HepG2 (cell line): Measurements from ENCODE around the gene KIF17. TPM values are rescaled to one million over a fixed set of nuclear protein-coding genes. Genes with fewer than 3 reads are reported as not detected.

Experiments
- GATAD1 ChIP-seq: IDR thresholded peaks from 2 replicates; pipeline ENCODE4 v1.6.1; 2016; ENCODE audit warnings: missing genetic modification reagents, missing compliant biosample characterization
- KDM5B ChIP-seq: sonication (generic); formaldehyde crosslinking; IDR thresholded peaks from 2 replicates; pipeline ENCODE4 v1.4.0; 2020; ENCODE audit warnings: missing genetic modification reagents, mild to moderate bottlenecking, borderline replicate concordance
- MED8 ChIP-seq: sonication (generic); formaldehyde crosslinking; IDR thresholded peaks from 2 replicates; pipeline ENCODE4 v1.8.1; 2023; ENCODE audit warnings: mild to moderate bottlenecking, missing genetic modification reagents; ENCODE audit not compliant: insufficient replicate concordance
- PITX1 ChIP-seq: sonication (generic); formaldehyde crosslinking; IDR thresholded peaks from 2 replicates; pipeline ENCODE4 v1.5.1; 2020; ENCODE audit warnings: mild to moderate bottlenecking, missing genetic modification reagents
- SALL1 ChIP-seq: sonication (generic); formaldehyde crosslinking; IDR thresholded peaks from 2 replicates; pipeline ENCODE4 v1.8.0; 2022; ENCODE audit warnings: mild to moderate bottlenecking, missing genetic modification reagents
- TEAD2 ChIP-seq: sonication (generic); formaldehyde crosslinking; IDR thresholded peaks from 2 replicates; pipeline ENCODE4 v1.9.0; 2021; ENCODE audit warnings: missing genetic modification reagents
- ZNF10 ChIP-seq: sonication (generic); formaldehyde crosslinking; IDR thresholded peaks from 2 replicates; pipeline ENCODE4 v1.4.0; 2020; ENCODE audit warnings: mild to moderate bottlenecking, low read depth, missing genetic modification reagents, borderline replicate concordance
- polyA plus RNA-seq, 8 experiments: library from polyadenylated mRNA; depleted of rRNA in 3 of 8; stranded (reverse) in 7 of 8; unstranded in 1 of 8; fragments of >200 nt; fragmentation: Illumina TruSeq in 4 of 8; extraction: Trizol in 4 of 8; gene quantifications; 2 replicates each; pipeline versions ENCODE4 v1.2.1 to v1.2.3, GENCODE V29; 2011 to 2016; ENCODE audit warnings: low read depth in 4 of 8, missing spikeins in 1 of 8, mixed read lengths in 1 of 8; ENCODE audit not compliant: insufficient read depth in 1 of 8
- total RNA-seq, 5 experiments: library from RNA; depleted of rRNA; stranded (reverse); fragments of >200 nt; fragmentation: Illumina TruSeq; extraction: Trizol; gene quantifications; 2 replicates each; pipeline ENCODE4 v1.2.3, GENCODE V29; 2016; ENCODE audit warnings: low read depth in 1 of 5
- TF ChIP-seq, protein P1 (sequence below): sonication (generic); formaldehyde crosslinking; IDR thresholded peaks from one replicate; pipeline ENCODE4 v1.5.1; 2020; ENCODE audit warnings: mild to moderate bottlenecking, missing genetic modification reagents; ENCODE audit errors: not compliant biosample characterization
- TF ChIP-seq, protein P2 (sequence below): sonication (generic); formaldehyde crosslinking; IDR thresholded peaks from 2 replicates; pipeline ENCODE4 v1.4.0; 2020; ENCODE audit warnings: missing genetic modification reagents, borderline replicate concordance
- TF ChIP-seq, protein P3 (sequence below): sonication (generic); formaldehyde crosslinking; IDR thresholded peaks from 2 replicates; pipeline ENCODE4 v1.4.0; 2020; ENCODE audit warnings: missing genetic modification reagents

Gene KIF17
- total and polyA plus RNA-seq, 2 of the 13 experiments (the other 11 are each of a cell fraction or from before 2014, with no cell fraction given), result 0.24 to 0.44 TPM

DNA sequence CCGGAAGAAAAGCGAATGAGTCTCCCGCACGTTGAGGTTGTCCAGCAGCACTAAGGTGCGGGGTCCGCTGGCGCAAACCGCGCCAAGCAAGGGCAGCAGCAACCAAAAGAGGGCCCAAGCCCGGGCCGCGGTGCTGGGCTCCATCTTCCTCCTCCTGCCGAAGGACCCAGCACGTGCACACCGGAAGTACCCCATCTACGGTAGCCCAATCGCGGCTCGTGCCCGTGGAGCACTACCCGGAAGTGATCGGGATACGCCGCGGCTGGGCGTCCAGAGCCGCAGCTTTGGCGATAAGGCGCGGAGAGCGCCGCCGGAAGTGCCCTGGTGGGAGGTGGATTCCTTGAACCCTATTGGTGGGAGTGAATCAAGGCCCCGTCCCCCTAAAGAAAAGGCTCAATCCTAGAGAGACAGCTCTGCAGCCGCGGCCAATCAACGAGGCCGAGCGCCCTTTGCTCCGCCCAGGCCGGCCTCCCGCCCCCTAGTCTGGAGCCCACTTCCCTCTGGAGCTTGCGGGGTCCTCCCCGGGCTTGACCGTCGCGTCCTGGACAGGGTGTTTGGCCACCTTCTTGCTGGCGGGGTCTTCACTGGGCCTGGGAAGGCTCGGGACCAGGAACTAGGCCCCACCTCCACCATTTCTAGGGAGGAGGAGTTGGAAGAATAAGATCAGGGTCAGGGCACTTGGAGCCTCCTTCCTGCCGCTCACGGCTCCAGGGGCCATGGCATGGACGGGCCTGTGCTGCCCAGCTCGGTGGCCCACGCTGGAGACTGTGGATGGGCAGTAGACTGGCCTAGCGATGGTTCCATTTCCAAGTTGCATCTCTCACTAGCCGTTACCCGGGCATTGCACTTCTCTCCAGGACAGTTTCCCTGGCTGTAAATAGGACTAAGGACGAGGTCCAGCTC is 56.3 kb downstream of the KIF17 start, which contains the start of gene DDOST (continued):
- TF ChIP-seq, protein P1, sequence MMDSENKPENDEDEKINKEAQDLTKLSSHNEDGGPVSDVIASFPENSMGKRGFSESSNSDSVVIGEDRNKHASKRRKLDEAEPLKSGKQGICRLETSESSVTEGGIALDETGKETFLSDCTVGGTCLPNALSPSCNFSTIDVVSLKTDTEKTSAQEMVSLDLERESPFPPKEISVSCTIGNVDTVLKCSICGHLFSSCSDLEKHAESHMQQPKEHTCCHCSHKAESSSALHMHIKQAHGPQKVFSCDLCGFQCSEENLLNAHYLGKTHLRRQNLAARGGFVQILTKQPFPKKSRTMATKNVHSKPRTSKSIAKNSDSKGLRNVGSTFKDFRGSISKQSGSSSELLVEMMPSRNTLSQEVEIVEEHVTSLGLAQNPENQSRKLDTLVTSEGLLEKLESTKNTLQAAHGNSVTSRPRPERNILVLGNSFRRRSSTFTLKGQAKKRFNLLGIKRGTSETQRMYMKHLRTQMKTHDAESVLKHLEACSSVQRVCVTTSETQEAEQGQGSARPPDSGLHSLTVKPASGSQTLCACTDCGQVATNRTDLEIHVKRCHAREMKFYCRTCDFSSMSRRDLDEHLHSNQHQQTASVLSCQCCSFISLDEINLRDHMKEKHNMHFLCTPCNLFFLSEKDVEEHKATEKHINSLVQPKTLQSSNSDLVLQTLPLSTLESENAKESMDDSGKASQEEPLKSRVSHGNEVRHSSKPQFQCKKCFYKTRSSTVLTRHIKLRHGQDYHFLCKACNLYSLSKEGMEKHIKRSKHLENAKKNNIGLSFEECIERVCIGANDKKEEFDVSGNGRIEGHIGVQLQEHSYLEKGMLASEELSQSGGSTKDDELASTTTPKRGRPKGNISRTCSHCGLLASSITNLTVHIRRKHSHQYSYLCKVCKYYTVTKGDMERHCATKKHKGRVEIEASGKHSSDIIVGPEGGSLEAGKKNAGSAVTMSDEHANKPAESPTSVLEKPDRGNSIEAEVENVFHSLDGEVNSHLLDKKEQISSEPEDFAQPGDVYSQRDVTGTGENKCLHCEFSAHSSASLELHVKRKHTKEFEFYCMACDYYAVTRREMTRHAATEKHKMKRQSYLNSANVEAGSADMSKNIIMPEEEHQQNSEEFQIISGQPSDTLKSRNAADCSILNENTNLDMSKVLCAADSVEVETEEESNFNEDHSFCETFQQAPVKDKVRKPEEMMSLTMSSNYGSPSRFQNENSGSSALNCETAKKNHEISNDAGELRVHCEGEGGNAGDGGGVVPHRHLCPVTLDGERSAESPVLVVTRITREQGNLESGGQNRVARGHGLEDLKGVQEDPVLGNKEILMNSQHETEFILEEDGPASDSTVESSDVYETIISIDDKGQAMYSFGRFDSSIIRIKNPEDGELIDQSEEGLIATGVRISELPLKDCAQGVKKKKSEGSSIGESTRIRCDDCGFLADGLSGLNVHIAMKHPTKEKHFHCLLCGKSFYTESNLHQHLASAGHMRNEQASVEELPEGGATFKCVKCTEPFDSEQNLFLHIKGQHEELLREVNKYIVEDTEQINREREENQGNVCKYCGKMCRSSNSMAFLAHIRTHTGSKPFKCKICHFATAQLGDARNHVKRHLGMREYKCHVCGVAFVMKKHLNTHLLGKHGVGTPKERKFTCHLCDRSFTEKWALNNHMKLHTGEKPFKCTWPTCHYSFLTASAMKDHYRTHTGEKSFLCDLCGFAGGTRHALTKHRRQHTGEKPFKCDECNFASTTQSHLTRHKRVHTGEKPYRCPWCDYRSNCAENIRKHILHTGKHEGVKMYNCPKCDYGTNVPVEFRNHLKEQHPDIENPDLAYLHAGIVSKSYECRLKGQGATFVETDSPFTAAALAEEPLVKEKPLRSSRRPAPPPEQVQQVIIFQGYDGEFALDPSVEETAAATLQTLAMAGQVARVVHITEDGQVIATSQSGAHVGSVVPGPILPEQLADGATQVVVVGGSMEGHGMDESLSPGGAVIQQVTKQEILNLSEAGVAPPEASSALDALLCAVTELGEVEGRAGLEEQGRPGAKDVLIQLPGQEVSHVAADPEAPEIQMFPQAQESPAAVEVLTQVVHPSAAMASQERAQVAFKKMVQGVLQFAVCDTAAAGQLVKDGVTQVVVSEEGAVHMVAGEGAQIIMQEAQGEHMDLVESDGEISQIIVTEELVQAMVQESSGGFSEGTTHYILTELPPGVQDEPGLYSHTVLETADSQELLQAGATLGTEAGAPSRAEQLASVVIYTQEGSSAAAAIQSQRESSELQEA (CRISPR knock-in tag), result peak; percentile 5
- TF ChIP-seq, protein P2, sequence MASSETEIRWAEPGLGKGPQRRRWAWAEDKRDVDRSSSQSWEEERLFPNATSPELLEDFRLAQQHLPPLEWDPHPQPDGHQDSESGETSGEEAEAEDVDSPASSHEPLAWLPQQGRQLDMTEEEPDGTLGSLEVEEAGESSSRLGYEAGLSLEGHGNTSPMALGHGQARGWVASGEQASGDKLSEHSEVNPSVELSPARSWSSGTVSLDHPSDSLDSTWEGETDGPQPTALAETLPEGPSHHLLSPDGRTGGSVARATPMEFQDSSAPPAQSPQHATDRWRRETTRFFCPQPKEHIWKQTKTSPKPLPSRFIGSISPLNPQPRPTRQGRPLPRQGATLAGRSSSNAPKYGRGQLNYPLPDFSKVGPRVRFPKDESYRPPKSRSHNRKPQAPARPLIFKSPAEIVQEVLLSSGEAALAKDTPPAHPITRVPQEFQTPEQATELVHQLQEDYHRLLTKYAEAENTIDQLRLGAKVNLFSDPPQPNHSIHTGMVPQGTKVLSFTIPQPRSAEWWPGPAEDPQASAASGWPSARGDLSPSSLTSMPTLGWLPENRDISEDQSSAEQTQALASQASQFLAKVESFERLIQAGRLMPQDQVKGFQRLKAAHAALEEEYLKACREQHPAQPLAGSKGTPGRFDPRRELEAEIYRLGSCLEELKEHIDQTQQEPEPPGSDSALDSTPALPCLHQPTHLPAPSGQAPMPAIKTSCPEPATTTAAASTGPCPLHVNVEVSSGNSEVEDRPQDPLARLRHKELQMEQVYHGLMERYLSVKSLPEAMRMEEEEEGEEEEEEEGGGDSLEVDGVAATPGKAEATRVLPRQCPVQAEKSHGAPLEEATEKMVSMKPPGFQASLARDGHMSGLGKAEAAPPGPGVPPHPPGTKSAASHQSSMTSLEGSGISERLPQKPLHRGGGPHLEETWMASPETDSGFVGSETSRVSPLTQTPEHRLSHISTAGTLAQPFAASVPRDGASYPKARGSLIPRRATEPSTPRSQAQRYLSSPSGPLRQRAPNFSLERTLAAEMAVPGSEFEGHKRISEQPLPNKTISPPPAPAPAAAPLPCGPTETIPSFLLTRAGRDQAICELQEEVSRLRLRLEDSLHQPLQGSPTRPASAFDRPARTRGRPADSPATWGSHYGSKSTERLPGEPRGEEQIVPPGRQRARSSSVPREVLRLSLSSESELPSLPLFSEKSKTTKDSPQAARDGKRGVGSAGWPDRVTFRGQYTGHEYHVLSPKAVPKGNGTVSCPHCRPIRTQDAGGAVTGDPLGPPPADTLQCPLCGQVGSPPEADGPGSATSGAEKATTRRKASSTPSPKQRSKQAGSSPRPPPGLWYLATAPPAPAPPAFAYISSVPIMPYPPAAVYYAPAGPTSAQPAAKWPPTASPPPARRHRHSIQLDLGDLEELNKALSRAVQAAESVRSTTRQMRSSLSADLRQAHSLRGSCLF (CRISPR knock-in tag), result no peak
- TF ChIP-seq SALL1 (CRISPR knock-in tag), result peak; percentile 71; the same call in 1 of the 2 replicates
- TF ChIP-seq KDM5B (CRISPR knock-in tag), result peak; percentile 31; the same call in 1 of the 2 replicates
- TF ChIP-seq, protein P3, sequence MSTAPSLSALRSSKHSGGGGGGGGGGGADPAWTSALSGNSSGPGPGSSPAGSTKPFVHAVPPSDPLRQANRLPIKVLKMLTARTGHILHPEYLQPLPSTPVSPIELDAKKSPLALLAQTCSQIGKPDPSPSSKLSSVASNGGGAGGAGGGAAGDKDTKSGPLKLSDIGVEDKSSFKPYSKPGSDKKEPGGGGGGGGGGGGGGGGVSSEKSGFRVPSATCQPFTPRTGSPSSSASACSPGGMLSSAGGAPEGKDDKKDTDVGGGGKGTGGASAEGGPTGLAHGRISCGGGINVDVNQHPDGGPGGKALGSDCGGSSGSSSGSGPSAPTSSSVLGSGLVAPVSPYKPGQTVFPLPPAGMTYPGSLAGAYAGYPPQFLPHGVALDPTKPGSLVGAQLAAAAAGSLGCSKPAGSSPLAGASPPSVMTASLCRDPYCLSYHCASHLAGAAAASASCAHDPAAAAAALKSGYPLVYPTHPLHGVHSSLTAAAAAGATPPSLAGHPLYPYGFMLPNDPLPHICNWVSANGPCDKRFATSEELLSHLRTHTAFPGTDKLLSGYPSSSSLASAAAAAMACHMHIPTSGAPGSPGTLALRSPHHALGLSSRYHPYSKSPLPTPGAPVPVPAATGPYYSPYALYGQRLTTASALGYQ, result 0 out of 2 replicates have a peak, but pooled peaks have one; percentile 32
- TF ChIP-seq ZNF10 (CRISPR knock-in tag), result no peak
- no peak for TF ChIP-seq TEAD2 (CRISPR knock-in tag)
- peak; percentile 18 for TF ChIP-seq MED8 (CRISPR knock-in tag)
- TF ChIP-seq GATAD1 (CRISPR knock-in tag), result peak; percentile 95
- TF ChIP-seq PITX1 (CRISPR knock-in tag), result peak; percentile 6; the same call in 1 of the 2 replicates
